Endothelial cell of umbilical vein (primary cell): ENCODE results near the gene HAUS5.
"Not testable (repeated sequence)": the region's sequence is repeated elsewhere in the genome, so short reads cannot be mapped to it uniquely, and the experiment has no call there.

ENCODE experiments used
- EZH2 ChIP-seq: IDR thresholded peaks from 2 replicates; pipeline ENCODE4 v1.6.1; 2012; ENCODE audit warnings: borderline replicate concordance, low read depth, mild to moderate bottlenecking, moderate library complexity, low read length, inconsistent platforms; ENCODE audit not compliant: severe bottlenecking
- FOS ChIP-seq: IDR thresholded peaks from 2 replicates; pipeline ENCODE4 v1.6.1; 2011; ENCODE audit warnings: mild to moderate bottlenecking, low read length, moderate library complexity, borderline replicate concordance; ENCODE audit not compliant: insufficient read depth
- GATA2 ChIP-seq: IDR thresholded peaks from 2 replicates; pipeline ENCODE4 v1.7.0; 2011; ENCODE audit warnings: low read depth, mild to moderate bottlenecking, moderate library complexity, mixed read lengths, low read length; ENCODE audit not compliant: insufficient read length, insufficient read depth
- JUN ChIP-seq: IDR thresholded peaks from 2 replicates; pipeline ENCODE4 v1.6.1; 2011; ENCODE audit warnings: borderline replicate concordance, low read depth; ENCODE audit not compliant: insufficient read length, insufficient read depth
- MYC ChIP-seq: IDR thresholded peaks from one replicate; pipeline ENCODE4 v1.6.1; 2011; ENCODE audit warnings: mild to moderate bottlenecking, low read depth, low read length
- POLR2A ChIP-seq: IDR thresholded peaks from 2 replicates; pipeline ENCODE4 v1.6.1; 2012; ENCODE audit warnings: low read depth, mild to moderate bottlenecking, control low read depth, low read length
- POLR2AphosphoS5 ChIP-seq: IDR thresholded peaks from 2 replicates; pipeline ENCODE4 v1.6.1; 2012; ENCODE audit warnings: low read depth, mild to moderate bottlenecking, control low read depth, low read length, moderate library complexity; ENCODE audit not compliant: insufficient read depth
- TF ChIP-seq, protein P1 (sequence below), 2 donors: IDR thresholded peaks; 1 replicate in 1 of 2; 2 replicates in 1 of 2; pipeline ENCODE4 v1.5.1; 2011; ENCODE audit warnings: low read length in 2 of 2, mild to moderate bottlenecking in 2 of 2, moderate library complexity in 2 of 2, control low read depth in 1 of 2, inconsistent platforms in 1 of 2, low read depth in 1 of 2; ENCODE audit not compliant: insufficient read depth in 1 of 2; ENCODE audit errors: extremely low read depth in 1 of 2
- TF ChIP-seq, protein P2 (sequence below): IDR thresholded peaks from 2 replicates; pipeline ENCODE4 v1.6.1; 2011; ENCODE audit not compliant: insufficient read depth, insufficient read length

DNA sequence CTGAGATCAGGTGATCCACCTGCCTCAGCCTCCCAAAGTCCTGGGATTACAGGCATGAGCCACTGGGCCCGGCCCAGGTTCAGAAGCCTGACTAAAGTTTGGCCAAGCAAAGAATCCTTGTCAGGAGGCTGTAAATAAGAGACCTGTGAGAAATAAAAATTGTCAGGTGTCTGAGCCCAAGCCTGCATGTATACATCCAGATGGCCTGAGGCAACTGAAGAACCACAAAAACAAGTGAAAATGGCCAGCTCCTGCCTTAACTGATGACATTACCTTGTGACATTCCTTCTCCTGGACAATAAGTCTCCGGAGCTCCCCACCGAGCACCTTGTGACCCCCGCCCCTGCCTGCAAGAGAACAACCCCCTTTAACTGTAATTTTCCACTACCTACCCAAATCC is 8.1 kb upstream of the HAUS5 start:
- not testable (repeated sequence) for TF ChIP-seq MYC, EZH2, POLR2AphosphoS5, POLR2A, FOS, JUN, GATA2
- TF ChIP-seq, protein P1, sequence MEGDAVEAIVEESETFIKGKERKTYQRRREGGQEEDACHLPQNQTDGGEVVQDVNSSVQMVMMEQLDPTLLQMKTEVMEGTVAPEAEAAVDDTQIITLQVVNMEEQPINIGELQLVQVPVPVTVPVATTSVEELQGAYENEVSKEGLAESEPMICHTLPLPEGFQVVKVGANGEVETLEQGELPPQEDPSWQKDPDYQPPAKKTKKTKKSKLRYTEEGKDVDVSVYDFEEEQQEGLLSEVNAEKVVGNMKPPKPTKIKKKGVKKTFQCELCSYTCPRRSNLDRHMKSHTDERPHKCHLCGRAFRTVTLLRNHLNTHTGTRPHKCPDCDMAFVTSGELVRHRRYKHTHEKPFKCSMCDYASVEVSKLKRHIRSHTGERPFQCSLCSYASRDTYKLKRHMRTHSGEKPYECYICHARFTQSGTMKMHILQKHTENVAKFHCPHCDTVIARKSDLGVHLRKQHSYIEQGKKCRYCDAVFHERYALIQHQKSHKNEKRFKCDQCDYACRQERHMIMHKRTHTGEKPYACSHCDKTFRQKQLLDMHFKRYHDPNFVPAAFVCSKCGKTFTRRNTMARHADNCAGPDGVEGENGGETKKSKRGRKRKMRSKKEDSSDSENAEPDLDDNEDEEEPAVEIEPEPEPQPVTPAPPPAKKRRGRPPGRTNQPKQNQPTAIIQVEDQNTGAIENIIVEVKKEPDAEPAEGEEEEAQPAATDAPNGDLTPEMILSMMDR (IDR thresholded peaks at IDR 0.05; ENCODE audit: extremely low read depth in 1 of 2, insufficient read depth in 1 of 2, low read depth in 1 of 2, low read length in 2 of 2) = not testable (repeated sequence)
- TF ChIP-seq, protein P2, sequence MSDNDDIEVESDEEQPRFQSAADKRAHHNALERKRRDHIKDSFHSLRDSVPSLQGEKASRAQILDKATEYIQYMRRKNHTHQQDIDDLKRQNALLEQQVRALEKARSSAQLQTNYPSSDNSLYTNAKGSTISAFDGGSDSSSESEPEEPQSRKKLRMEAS = not testable (repeated sequence)
